Loucy (cell line): ENCODE results near the gene ZSWIM9.

Experiments
- EZH2phosphoT487 ChIP-seq: fragments of 200-600 bp; IDR thresholded peaks from 2 replicates; pipeline ENCODE4 v1.6.1; 2018; ENCODE audit warnings: antibody characterized with exemption, mild to moderate bottlenecking, moderate library complexity, borderline replicate concordance
- TF ChIP-seq, protein P1 (sequence below): fragments of 200-600 bp; sonication (generic); conservative IDR thresholded peaks from 2 replicates; pipeline ENCODE4 v1.5.1; 2014; ENCODE audit warnings: mild to moderate bottlenecking, antibody characterized with exemption, low read length

- TF ChIP-seq, protein P1, sequence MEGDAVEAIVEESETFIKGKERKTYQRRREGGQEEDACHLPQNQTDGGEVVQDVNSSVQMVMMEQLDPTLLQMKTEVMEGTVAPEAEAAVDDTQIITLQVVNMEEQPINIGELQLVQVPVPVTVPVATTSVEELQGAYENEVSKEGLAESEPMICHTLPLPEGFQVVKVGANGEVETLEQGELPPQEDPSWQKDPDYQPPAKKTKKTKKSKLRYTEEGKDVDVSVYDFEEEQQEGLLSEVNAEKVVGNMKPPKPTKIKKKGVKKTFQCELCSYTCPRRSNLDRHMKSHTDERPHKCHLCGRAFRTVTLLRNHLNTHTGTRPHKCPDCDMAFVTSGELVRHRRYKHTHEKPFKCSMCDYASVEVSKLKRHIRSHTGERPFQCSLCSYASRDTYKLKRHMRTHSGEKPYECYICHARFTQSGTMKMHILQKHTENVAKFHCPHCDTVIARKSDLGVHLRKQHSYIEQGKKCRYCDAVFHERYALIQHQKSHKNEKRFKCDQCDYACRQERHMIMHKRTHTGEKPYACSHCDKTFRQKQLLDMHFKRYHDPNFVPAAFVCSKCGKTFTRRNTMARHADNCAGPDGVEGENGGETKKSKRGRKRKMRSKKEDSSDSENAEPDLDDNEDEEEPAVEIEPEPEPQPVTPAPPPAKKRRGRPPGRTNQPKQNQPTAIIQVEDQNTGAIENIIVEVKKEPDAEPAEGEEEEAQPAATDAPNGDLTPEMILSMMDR, result no peak
- no peak for TF ChIP-seq EZH2phosphoT487
These were observed 16.5 kb upstream of the ZSWIM9 start for GRCh38 chr19:48154003-48154402.
